Measurements from ENCODE around the gene DOK6. TPM values are rescaled to one million over a fixed set of nuclear protein-coding genes. Genes with fewer than 3 reads are reported as not detected.

The DOK6 gene
- total RNA-seq, 1 experiment from 2014 or later = 0.30 TPM

- no peak for DNase-seq (ENCODE audit: low read depth)
- in situ Hi-C loops (cut with HindIII; ENCODE audit: low pct_unique_long_range_greater_than_20kb, low sequenced_read_pairs) = no loop called here
Observed at GRCh38 chr18:69495841-69496533, 95.3 kb downstream of the DOK6 start.

GRCh38 chr18:69518989-69519388 lies 118.3 kb downstream of the DOK6 start:
- no peak for DNase-seq (ENCODE audit: low read depth)
- in situ Hi-C loops (cut with HindIII; ENCODE audit: low pct_unique_long_range_greater_than_20kb, low sequenced_read_pairs) = no loop called here

- in situ Hi-C loops (cut with HindIII; ENCODE audit: low pct_unique_long_range_greater_than_20kb, low sequenced_read_pairs) = no loop called here
- DNase-seq (ENCODE audit: low read depth) = no peak
Observed at GRCh38 chr18:69523582-69523981, 122.9 kb downstream of the DOK6 start.

GRCh38 chr18:69528435-69528834 lies 127.7 kb downstream of the DOK6 start:
- in situ Hi-C loops (cut with HindIII; ENCODE audit: low pct_unique_long_range_greater_than_20kb, low sequenced_read_pairs) = no loop called here
- no peak for DNase-seq (ENCODE audit: low read depth)

GRCh38 chr18:69529151-69529550 lies 128.5 kb downstream of the DOK6 start:
- in situ Hi-C loops (cut with HindIII; ENCODE audit: low pct_unique_long_range_greater_than_20kb, low sequenced_read_pairs) = no loop called here
- no peak for DNase-seq (ENCODE audit: low read depth)

- DNase-seq (ENCODE audit: low read depth) = no peak
- in situ Hi-C loops (cut with HindIII; ENCODE audit: low pct_unique_long_range_greater_than_20kb, low sequenced_read_pairs) = no loop called here
Observed at GRCh38 chr18:69531973-69532372, 131.3 kb downstream of the DOK6 start.

- in situ Hi-C loops (cut with HindIII; ENCODE audit: low pct_unique_long_range_greater_than_20kb, low sequenced_read_pairs) = no loop called here
- DNase-seq (ENCODE audit: low read depth) = no peak
Observed at GRCh38 chr18:69537183-69537582, 136.5 kb downstream of the DOK6 start.

GRCh38 chr18:69538849-69539248 lies 138.2 kb downstream of the DOK6 start:
- DNase-seq (ENCODE audit: low read depth) = no peak
- in situ Hi-C loops (cut with HindIII; ENCODE audit: low pct_unique_long_range_greater_than_20kb, low sequenced_read_pairs) = no loop called here

- in situ Hi-C loops (cut with HindIII; ENCODE audit: low pct_unique_long_range_greater_than_20kb, low sequenced_read_pairs) = no loop called here
- DNase-seq (ENCODE audit: low read depth) = no peak
Observed at GRCh38 chr18:69539404-69539803, 138.7 kb downstream of the DOK6 start.

GRCh38 chr18:69556228-69556627 lies 155.5 kb downstream of the DOK6 start:
- DNase-seq (ENCODE audit: low read depth) = no peak
- in situ Hi-C loops (cut with HindIII; ENCODE audit: low pct_unique_long_range_greater_than_20kb, low sequenced_read_pairs) = no loop called here

GRCh38 chr18:69557282-69557681 lies 156.6 kb downstream of the DOK6 start:
- in situ Hi-C loops (cut with HindIII; ENCODE audit: low pct_unique_long_range_greater_than_20kb, low sequenced_read_pairs) = no loop called here
- no peak for DNase-seq (ENCODE audit: low read depth)

- no peak for DNase-seq (ENCODE audit: low read depth)
- in situ Hi-C loops (cut with HindIII; ENCODE audit: low pct_unique_long_range_greater_than_20kb, low sequenced_read_pairs) = no loop called here
Observed at GRCh38 chr18:69558052-69558451, 157.4 kb downstream of the DOK6 start.

GRCh38 chr18:69559604-69560003 lies 158.9 kb downstream of the DOK6 start:
- no peak for DNase-seq (ENCODE audit: low read depth)
- in situ Hi-C loops (cut with HindIII; ENCODE audit: low pct_unique_long_range_greater_than_20kb, low sequenced_read_pairs) = no loop called here

GRCh38 chr18:69564602-69565001 lies 163.9 kb downstream of the DOK6 start:
- DNase-seq (ENCODE audit: low read depth) = no peak
- in situ Hi-C loops (cut with HindIII; ENCODE audit: low pct_unique_long_range_greater_than_20kb, low sequenced_read_pairs) = no loop called here

- in situ Hi-C loops (cut with HindIII; ENCODE audit: low pct_unique_long_range_greater_than_20kb, low sequenced_read_pairs) = no loop called here
- no peak for DNase-seq (ENCODE audit: low read depth)
Observed at GRCh38 chr18:69567813-69568488, 167.3 kb downstream of the DOK6 start.

- in situ Hi-C loops (cut with HindIII; ENCODE audit: low pct_unique_long_range_greater_than_20kb, low sequenced_read_pairs) = no loop called here
- DNase-seq (ENCODE audit: low read depth) = no peak
Observed at GRCh38 chr18:69569133-69569532, 168.4 kb downstream of the DOK6 start.

GRCh38 chr18:69574401-69574800 lies 173.7 kb downstream of the DOK6 start:
- DNase-seq (ENCODE audit: low read depth) = no peak
- in situ Hi-C loops (cut with HindIII; ENCODE audit: low pct_unique_long_range_greater_than_20kb, low sequenced_read_pairs) = no loop called here

GRCh38 chr18:69580107-69580506 lies 179.4 kb downstream of the DOK6 start:
- no peak for DNase-seq (ENCODE audit: low read depth)
- in situ Hi-C loops (cut with HindIII; ENCODE audit: low pct_unique_long_range_greater_than_20kb, low sequenced_read_pairs) = no loop called here

GRCh38 chr18:69584429-69584828 lies 183.7 kb downstream of the DOK6 start:
- in situ Hi-C loops (cut with HindIII; ENCODE audit: low pct_unique_long_range_greater_than_20kb, low sequenced_read_pairs) = no loop called here
- no peak for DNase-seq (ENCODE audit: low read depth)

GRCh38 chr18:69585696-69586095 lies 185.0 kb downstream of the DOK6 start:
- in situ Hi-C loops (cut with HindIII; ENCODE audit: low pct_unique_long_range_greater_than_20kb, low sequenced_read_pairs) = no loop called here
- DNase-seq (ENCODE audit: low read depth) = no peak

All from Caki2 (cell line).